Choroid plexus epithelial cell (primary cell): ENCODE measurements around the gene CACNA2D3.

Experiments used
- DNase-seq: peaks from one replicate; pipeline ENCODE4 v3.0.0-alpha.2; 2010; ENCODE audit warnings: low read depth
- H3K4me3 ChIP-seq: 2 replicates; pipeline ENCODE4 v1.5.1; 2011; ENCODE audit warnings: low read depth, mild to moderate bottlenecking, control low read depth, low read length, moderate library complexity
- CTCF ChIP-seq: conservative IDR thresholded peaks from 2 replicates; pipeline ENCODE4 v1.5.1; 2011; ENCODE audit warnings: low read depth, mild to moderate bottlenecking, control low read depth, inconsistent platforms, low read length, moderate library complexity

Gene CACNA2D3

DNA sequence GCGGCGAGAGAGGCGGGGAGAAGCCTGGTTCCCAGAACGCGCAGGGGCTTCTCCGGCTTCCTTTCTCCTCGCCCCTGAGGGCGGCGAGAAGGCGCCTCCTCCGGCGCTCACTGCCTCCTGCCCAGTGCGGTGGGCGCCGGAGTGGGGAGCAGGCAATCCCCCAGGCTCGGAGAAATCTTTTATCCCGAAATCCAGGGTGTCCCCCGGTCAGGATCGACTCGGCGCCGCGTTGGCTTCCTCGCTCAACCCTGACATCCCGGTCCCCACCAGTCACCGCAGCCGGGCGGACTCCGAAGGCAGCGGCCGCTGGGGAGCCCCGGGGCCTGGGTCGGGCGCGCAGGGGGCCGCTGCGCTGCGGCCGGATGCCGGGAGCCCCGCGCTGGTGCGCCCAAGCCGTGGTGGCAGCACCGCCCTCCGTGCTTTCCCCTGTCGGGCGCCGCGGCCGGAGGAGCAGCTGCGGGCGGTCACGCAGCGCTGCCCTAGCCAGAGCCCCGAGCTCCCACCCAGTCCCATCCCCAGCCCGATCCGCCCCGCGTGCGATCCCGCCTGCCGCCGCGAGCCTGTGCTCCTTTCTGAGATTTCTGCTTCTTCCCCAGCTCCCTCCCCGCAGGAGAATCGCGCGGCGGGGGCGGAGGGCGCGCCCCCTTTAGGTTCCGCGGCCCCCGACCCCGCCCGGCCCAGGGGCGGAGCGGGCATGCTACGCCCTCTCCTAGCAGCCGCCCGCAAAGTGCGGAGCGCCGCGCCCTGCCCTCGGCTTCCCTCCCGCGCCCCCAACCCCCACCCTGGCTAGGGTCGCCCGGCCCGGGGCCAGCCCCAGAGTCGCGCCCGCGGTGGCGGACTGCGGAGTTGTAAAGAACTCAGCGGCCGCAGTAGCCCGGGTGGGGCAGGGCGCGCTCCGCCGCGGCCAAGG, 683 bp upstream of the CACNA2D3 start:
- no peak for TF ChIP-seq CTCF
- peak overlapping the region; percentile 17 for H3K4me3 ChIP-seq
- peak; percentile 1 for DNase-seq

- no peak overlapping the region for H3K4me3 ChIP-seq
- DNase-seq, result no peak
- TF ChIP-seq CTCF, result no peak
These were observed 837 bp downstream of the CACNA2D3 start for GRCh38 chr3:54123003-54123775.

GRCh38 chr3:54123776-54124196, 1.4 kb downstream of the CACNA2D3 start:
- TF ChIP-seq CTCF, result no peak
- no peak overlapping the region for H3K4me3 ChIP-seq
- DNase-seq, result no peak

DNA sequence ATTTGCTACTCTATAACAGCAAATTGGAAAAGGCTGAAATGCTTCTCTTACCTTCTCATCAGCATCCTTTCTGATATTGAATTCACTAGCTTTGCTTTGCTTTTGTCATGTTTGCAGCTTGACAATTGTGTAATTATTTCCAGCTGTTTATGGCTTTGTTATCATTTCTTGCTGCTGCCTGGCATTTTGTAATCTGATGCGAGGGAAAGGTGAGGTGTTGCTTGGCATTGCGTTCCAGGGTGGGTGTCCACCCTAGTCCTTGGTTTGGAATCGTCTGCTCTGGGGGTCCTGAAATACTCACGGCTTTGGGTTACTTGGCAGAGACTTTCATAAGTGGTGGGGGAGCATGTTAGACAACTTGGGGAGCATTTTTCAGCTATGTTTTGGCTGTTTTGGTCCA, 2.9 kb downstream of the CACNA2D3 start:
- no peak for DNase-seq
- TF ChIP-seq CTCF, result no peak
- no peak overlapping the region for H3K4me3 ChIP-seq

DNA sequence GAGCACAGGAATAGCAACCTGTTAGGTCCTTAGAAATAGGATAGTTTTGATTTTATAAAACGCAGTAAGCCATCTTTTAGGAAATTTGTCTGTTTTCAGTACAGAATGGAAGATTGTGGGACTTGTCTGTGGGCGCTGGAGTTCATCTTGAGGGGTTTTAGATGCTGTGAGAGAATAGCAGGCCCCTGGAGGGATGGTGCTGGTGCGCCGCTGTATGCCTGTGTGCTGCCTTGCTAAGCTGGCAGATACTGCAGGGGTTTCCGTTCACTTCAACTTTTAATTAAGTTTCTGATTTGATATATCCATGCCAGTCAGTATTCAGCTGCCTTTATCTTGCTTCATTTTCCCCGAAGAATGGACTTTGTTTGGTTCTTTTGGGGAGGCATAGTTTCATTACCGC, 4.2 kb downstream of the CACNA2D3 start:
- no peak for TF ChIP-seq CTCF
- DNase-seq, result no peak
- H3K4me3 ChIP-seq, result no peak overlapping the region

GRCh38 chr3:54127499-54128056, 5.2 kb downstream of the CACNA2D3 start:
- TF ChIP-seq CTCF, result no peak

More at GRCh38 chr3:54127499-54128056, 5.2 kb downstream of the CACNA2D3 start:
- H3K4me3 ChIP-seq, result no peak overlapping the region
- no peak for DNase-seq
